Natural killer cell (primary cell): ENCODE results near the gene BCAS1. TPM values are rescaled to one million over a fixed set of nuclear protein-coding genes. Genes with fewer than 3 reads are reported as not detected.

Source experiments
- ATAC-seq, 3 donors: fragments of 150-1000 bp in 2 of 3; fragments of 200-7000 bp in 1 of 3; cut with Tn5 transposase; 1 replicate in 1 of 3; 2 replicates in 2 of 3; pipeline ENCODE4 v1.10.0; 2021; ENCODE audit warnings: mild to moderate bottlenecking in 2 of 3, moderate library complexity in 2 of 3
- DNase-seq, 2 donors: peaks; one replicate each; pipeline versions ENCODE4 v3.0.0 to v3.0.0-alpha.2; 2013 to 2021; ENCODE audit warnings: mixed read lengths in 1 of 2
- H3K27ac ChIP-seq: one replicate; pipeline ENCODE4 v1.5.1; 2013; ENCODE audit warnings: mild to moderate bottlenecking, low read length
- H3K27me3 ChIP-seq: one replicate; pipeline ENCODE4 v1.6.1; 2013; ENCODE audit warnings: low read length; ENCODE audit not compliant: control insufficient read depth, insufficient read depth
- H3K36me3 ChIP-seq: one replicate; pipeline ENCODE4 v1.6.1; 2013; ENCODE audit warnings: low read length; ENCODE audit not compliant: control insufficient read depth, insufficient read depth
- H3K4me1 ChIP-seq: one replicate; pipeline ENCODE4 v1.6.1; 2013; ENCODE audit warnings: low read length; ENCODE audit not compliant: control insufficient read depth, insufficient read depth
- H3K4me3 ChIP-seq: one replicate; pipeline ENCODE4 v1.5.1; 2013; ENCODE audit warnings: low read length
- H3K9me3 ChIP-seq: one replicate; pipeline ENCODE4 v1.6.1; 2013; ENCODE audit warnings: low read length; ENCODE audit not compliant: control insufficient read depth, insufficient read depth
- H3K27ac Mint-ChIP-seq, 2 donors: one replicate each; pipeline ENCODE4 v1.8.0; 2022; ENCODE audit warnings: mild to moderate bottlenecking in 2 of 2, mixed read lengths in 2 of 2, moderate library complexity in 1 of 2
- H3K27me3 Mint-ChIP-seq, 2 donors: one replicate each; pipeline ENCODE4 v1.8.0; 2022; ENCODE audit warnings: low read depth in 2 of 2, mixed read lengths in 2 of 2
- H3K36me3 Mint-ChIP-seq: one replicate; pipeline ENCODE4 v1.8.0; 2022; ENCODE audit warnings: mixed read lengths
- H3K4me1 Mint-ChIP-seq, 2 donors: one replicate each; pipeline ENCODE4 v1.8.0; 2022; ENCODE audit warnings: mixed read lengths in 2 of 2
- H3K4me3 Mint-ChIP-seq: one replicate; pipeline ENCODE4 v1.8.0; 2022; ENCODE audit warnings: mild to moderate bottlenecking, moderate library complexity, mixed read lengths
- H3K9me3 Mint-ChIP-seq, 2 donors: one replicate each; pipeline ENCODE4 v1.8.0; 2022; ENCODE audit warnings: mixed read lengths in 2 of 2
- WGBS: methylation state at CpG from one replicate; pipeline ENCODE4 v1.1.7; 2013; ENCODE audit warnings: missing lambda C conversion rate; ENCODE audit not compliant: insufficient coverage; 5-methylcytosine and 5-hydroxymethylcytosine counted together
- intact Hi-C: fragments of 100-400 bp; cut with micrococcal nuclease; formaldehyde crosslinking; loops from one replicate; pipeline ENCODE4 v1.14.2; 2022
- total RNA-seq, 4 donors: library from RNA; stranded (reverse); fragments of 120-200 nt in 1 of 4; gene quantifications; one replicate each; pipeline versions ENCODE4 v1.2.3 to v1.2.4, GENCODE V29; 2013 to 2022
- TF ChIP-seq, protein P1 (sequence below): fragments of 200-600 bp; IDR thresholded peaks from one replicate; pipeline ENCODE4 v1.8.0; 2022; ENCODE audit warnings: antibody characterized with exemption

BCAS1 gene
- total RNA-seq, 3 donors from 2014 or later (not counting 1 experiment from before 2014, with no cell fraction given) = 0.31 to 1.2 (median 0.68) TPM

DNA sequence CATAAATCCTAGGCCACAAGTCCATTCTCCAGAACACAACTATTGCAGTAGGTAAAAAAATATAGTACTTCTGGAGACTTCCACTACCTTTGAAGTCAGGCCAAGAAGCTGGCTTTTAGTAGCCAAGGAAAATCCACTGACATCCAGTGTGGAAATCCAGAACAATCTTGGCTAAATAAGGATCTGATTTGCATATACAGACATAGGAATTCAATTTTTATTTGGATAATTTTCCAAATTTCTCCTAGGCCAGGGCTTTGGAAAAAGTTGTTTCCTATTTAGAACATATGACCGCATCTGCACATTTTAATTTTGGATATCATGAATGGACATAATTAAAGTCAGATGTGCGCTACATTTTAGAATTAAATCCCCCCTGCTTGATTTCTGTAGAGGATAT lies 100.2 kb downstream of the BCAS1 start:
- Histone ChIP-seq H3K4me3 (no peak overlapping the region), H3K9me3 (no peaks in the 10 kb centered on the region), H3K4me1 (no peaks in the 10 kb centered on the region), H3K27ac (no peak overlapping the region), H3K36me3 (no peaks in the 10 kb centered on the region), H3K27me3 (no peaks in the 10 kb centered on the region)
- intact Hi-C loops = no loop called here
- Mint-ChIP-seq H3K4me1 (no peaks in the 10 kb centered on the region), H3K4me3 (no peak overlapping the region), H3K27me3 (peaks cover 4 to 6% of the 10 kb centered on the region in 2 donors), H3K36me3 (peaks cover 8% of the 10 kb centered on the region), H3K27ac (no peak overlapping the region), H3K9me3 (peaks cover 0 to 2% of the 10 kb centered on the region in 2 donors)
- ATAC-seq (no peak), DNase-seq (no peak)
- TF ChIP-seq, protein P1, sequence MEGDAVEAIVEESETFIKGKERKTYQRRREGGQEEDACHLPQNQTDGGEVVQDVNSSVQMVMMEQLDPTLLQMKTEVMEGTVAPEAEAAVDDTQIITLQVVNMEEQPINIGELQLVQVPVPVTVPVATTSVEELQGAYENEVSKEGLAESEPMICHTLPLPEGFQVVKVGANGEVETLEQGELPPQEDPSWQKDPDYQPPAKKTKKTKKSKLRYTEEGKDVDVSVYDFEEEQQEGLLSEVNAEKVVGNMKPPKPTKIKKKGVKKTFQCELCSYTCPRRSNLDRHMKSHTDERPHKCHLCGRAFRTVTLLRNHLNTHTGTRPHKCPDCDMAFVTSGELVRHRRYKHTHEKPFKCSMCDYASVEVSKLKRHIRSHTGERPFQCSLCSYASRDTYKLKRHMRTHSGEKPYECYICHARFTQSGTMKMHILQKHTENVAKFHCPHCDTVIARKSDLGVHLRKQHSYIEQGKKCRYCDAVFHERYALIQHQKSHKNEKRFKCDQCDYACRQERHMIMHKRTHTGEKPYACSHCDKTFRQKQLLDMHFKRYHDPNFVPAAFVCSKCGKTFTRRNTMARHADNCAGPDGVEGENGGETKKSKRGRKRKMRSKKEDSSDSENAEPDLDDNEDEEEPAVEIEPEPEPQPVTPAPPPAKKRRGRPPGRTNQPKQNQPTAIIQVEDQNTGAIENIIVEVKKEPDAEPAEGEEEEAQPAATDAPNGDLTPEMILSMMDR = no peak
- WGBS = no CpG with 5 or more reads among the region's 2 CpGs

DNA sequence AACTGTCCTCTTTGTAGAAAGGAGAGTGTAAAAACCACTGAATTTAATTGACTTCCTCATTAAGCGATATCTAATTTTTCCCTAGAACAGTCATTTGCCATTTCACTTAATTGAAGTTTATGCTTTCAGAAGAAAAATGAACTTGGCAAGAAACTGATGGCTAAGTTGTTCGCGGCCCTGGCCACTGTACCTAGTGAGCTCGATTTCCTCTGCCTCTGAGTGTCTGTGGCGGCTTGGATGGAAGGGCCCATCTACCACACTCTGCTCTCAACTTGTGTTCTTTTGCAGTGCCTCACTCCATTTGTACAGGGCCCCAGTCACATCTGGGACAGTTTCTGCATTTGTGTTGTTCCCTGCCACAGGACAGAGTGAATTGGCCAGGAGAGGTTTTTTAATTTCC lies 102.9 kb downstream of the BCAS1 start:
- no peak overlapping the region for H3K4me3 Mint-ChIP-seq
- H3K27me3 Mint-ChIP-seq = peaks cover 3 to 16% of the 10 kb centered on the region in 2 donors
- DNase-seq = no peak
- WGBS = 96% methylated on average over 5 of the region's 5 CpGs
- ATAC-seq = no peak
- Histone ChIP-seq H3K9me3 (no peaks in the 10 kb centered on the region), H3K4me3 (no peak overlapping the region), H3K36me3 (no peaks in the 10 kb centered on the region), H3K27ac (no peak overlapping the region), H3K27me3 (peaks cover 2% of the 10 kb centered on the region), H3K4me1 (no peaks in the 10 kb centered on the region)
- TF ChIP-seq, protein P1 = no peak
- no peaks in the 10 kb centered on the region for H3K4me1 Mint-ChIP-seq
- intact Hi-C loops = no loop called here
- no peak overlapping the region for H3K27ac Mint-ChIP-seq
- H3K9me3 Mint-ChIP-seq = no peaks in the 10 kb centered on the region
- H3K36me3 Mint-ChIP-seq = no peaks in the 10 kb centered on the region

DNA sequence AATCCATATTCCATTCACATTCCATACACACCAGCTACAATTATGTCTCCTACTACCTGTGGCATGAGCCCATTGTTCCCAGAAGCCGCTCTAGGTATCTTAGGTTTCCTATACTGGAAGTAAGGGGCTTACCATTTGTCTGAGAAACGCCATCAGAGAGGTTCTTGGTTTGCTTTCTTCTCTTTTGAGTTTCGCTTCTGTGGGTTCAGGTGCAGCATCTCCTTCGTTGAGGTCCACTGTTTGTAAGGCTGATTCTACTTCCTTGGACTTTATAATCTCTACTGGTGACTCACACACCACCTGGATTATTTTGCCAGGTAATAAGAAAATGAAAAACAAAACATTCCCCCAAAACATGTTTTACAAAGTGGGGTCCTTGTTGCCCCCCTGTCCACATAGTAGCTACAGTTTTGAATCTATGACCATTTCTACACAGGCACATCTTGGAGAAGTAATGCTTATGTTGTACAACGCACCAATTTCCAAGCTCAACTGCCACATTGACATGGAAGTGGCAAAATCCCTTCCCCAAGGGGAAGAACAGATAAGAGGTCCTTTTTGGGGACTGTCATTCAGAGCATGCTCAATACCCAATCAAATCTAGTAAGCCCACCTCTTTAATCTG lies 103.5 kb downstream of the BCAS1 start:
- TF ChIP-seq, protein P1 = no peak
- no peaks in the 10 kb centered on the region for H3K9me3 ChIP-seq
- no peak overlapping the region for H3K27ac ChIP-seq
- no peak overlapping the region for H3K4me3 ChIP-seq
- Mint-ChIP-seq H3K27me3 (peaks cover 9 to 16% of the 10 kb centered on the region in 2 donors), H3K27ac (no peak overlapping the region), H3K36me3 (no peaks in the 10 kb centered on the region), H3K9me3 (no peaks in the 10 kb centered on the region), H3K4me1 (no peaks in the 10 kb centered on the region), H3K4me3 (no peak overlapping the region)
- no peaks in the 10 kb centered on the region for H3K4me1 ChIP-seq
- no peaks in the 10 kb centered on the region for H3K36me3 ChIP-seq
- no peak for ATAC-seq
- DNase-seq = no peak
- peaks cover 2% of the 10 kb centered on the region for H3K27me3 ChIP-seq
- intact Hi-C loops = no loop called here
- 93% methylated on average over 5 of the region's 5 CpGs for WGBS
